ENCODE results near the gene C10orf71. TPM values are rescaled to one million over a fixed set of nuclear protein-coding genes. Genes with fewer than 3 reads are reported as not detected.

Gene C10orf71
- total and polyA plus RNA-seq, 4 donors: not detected

DNA sequence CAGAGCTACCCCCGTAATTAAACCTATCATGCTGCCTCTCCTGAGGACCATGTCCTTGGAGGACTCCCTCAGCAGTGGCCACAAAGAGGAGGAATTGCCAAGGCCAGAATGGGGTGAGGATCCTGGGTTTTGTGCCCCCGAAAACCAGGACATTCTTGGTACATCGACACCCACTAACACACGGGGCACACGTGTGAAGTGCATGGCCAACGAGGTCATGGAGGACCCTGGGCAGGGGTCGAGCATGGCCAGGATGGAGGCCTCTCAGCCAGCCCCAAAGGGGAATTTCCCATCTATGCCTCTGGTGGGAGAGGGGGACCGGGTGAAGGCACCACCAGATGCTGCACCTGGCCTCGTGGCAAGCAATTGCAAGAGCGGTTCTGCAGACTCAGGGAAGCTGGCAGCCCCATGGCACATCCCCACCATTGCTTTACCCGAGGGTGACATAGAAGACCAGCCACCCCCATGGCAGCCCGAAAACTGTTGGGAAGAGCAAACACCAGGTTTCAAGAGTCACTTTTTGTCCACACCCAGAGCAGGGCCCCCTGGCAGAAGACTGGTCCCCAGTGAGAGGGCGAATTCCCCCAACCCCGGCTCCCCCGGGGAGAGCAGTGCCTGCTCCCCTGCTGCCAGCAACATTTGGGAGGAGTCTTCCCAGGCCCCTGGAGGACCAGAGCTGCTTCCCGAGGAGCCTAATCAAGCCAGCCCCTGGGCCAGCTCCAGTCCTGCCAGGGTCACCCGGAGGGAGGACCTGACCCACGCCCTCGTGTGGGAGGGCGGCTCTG, 26.4 kb downstream of the C10orf71 start:
- DNase-seq (no peak), ATAC-seq (ENCODE audit: insufficient read depth, low FRiP score) (no peak)
- Histone ChIP-seq H3K9me3 (ENCODE audit: control insufficient read depth in 4 of 4, insufficient read depth in 3 of 4, low read length in 3 of 4) (peaks cover 0 to 2% (median 0%) of the 10 kb centered on the region in 4 donors), H3K4me3 (no peak overlapping the region), H3K4me1 (ENCODE audit: control insufficient read depth in 5 of 5, insufficient read depth in 5 of 5, low read length in 5 of 5) (peaks cover 0 to 4% (median 0%) of the 10 kb centered on the region in 5 donors), H3K27ac (ENCODE audit: low read depth in 1 of 2, low read length in 1 of 2) (no peak overlapping the region), H3K9ac (ENCODE audit: insufficient read depth in 1 of 2, low read length in 2 of 2) (no peak overlapping the region), H3K27me3 (ENCODE audit: control insufficient read depth in 3 of 3, insufficient read depth in 3 of 3, low read length in 2 of 3) (no peaks in the 10 kb centered on the region), H3K36me3 (ENCODE audit: control insufficient read depth in 4 of 4, insufficient read depth in 4 of 4, low read length in 4 of 4) (no peaks in the 10 kb centered on the region)
- WGBS, 2 donors: 89 to 92% methylated on average over 20 of the region's 20 CpGs
- TF ChIP-seq CTCF (IDR thresholded peaks at IDR 0.05; ENCODE audit: control extremely low read depth, extremely low read depth): no peak

DNA sequence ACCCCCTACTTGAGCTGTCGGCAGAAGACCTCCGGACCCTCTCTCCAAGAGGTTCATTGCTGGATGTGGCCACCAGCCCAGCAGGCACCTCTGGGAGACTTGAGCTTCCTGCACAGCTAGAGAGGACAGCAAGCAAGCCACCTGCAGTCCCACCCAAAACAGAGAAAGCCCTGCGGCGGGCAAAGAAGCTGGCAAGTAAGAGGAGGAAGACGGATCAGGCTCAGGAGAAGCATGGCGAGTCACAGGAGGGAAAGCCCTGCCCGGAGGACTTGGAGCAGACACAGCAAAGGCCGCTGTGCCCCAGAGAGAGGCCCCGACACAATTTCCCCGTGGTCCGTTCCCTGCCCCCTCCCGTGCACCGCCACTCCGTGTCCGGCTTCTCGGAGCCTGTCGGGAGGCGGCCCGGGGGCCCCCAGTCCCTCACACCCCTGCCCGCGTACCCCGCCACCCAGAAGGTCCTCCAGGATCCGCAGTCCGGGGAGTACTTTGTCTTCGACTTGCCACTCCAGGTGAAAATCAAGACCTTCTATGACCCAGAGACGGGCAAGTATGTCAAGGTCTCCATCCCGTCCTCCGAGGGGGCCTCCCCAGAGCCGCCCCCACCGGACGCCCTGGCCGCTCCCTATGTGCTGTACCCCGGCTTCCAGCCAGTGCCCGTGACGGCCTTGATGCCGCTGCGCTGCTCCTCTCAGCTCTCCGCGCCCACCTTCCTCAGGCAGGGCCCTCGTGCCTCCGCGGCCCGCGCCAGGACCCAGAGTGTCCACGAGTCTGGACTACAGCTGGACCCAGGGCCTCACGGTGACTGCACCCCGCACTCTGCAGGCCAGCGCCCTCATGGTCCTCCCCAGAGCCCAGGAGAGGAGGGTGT, 27.2 kb downstream of the C10orf71 start:
- H3K4me1 ChIP-seq (ENCODE audit: control insufficient read depth in 5 of 5, insufficient read depth in 5 of 5, low read length in 5 of 5): peaks cover 0 to 4% (median 0%) of the 10 kb centered on the region in 5 donors
- 93 to 96% methylated on average over 47 to 48 of the region's 48 CpGs for WGBS, 2 donors
- H3K27ac ChIP-seq (ENCODE audit: low read depth in 1 of 2, low read length in 1 of 2): no peak overlapping the region
- ATAC-seq (ENCODE audit: insufficient read depth, low FRiP score) (no peak), DNase-seq (no peak)
- H3K4me3 ChIP-seq: no peak overlapping the region
- H3K27me3 ChIP-seq (ENCODE audit: control insufficient read depth in 3 of 3, insufficient read depth in 3 of 3, low read length in 2 of 3): no peaks in the 10 kb centered on the region
- no peak overlapping the region for H3K9ac ChIP-seq (ENCODE audit: insufficient read depth in 1 of 2, low read length in 2 of 2)
- peaks cover 0 to 2% (median 0%) of the 10 kb centered on the region in 4 donors for H3K9me3 ChIP-seq (ENCODE audit: control insufficient read depth in 4 of 4, insufficient read depth in 3 of 4, low read length in 3 of 4)
- no peaks in the 10 kb centered on the region for H3K36me3 ChIP-seq (ENCODE audit: control insufficient read depth in 4 of 4, insufficient read depth in 4 of 4, low read length in 4 of 4)
- no peak for TF ChIP-seq CTCF (IDR thresholded peaks at IDR 0.05; ENCODE audit: control extremely low read depth, extremely low read depth)

DNA sequence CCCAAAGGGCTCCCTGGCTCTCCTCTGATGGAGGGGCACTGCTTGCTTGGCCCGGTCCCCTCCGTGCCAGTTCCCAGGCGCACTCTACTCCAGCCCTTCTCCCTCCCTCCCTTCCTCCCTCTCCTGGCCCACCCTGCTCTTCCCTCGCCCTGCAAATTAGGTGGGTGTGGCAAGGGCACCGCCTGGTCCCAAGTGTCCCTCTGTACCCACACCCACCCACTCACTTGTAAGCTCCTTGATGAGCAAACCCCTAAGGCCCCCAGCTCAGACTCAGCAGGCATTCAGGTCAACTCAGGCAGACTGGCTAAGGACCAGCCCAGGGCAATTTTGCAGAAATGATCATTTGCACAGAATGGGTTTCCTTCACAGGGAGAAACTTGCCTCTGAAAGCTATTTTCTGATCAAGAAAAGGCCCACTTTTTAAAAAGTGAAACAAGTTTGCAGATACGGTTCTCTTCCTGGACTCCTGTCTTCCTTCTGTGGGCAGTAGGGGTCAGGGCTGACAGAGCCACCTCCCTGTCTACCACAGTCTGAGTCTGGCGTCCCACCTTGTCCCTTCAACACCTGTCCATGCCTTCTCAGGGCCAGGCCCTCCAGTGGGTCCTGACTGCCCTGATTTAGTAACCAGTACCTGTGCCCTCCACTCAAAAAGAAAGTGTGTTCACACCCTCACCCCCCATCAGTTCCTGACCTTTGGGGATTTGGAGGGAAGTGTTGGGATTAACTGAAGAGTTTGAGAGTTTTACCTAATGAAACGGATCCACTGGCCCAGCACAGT, 28.3 kb downstream of the C10orf71 start:
- DNase-seq: no peak
- 85 to 92% methylated on average over 8 of the region's 8 CpGs for WGBS, 2 donors
- ATAC-seq (ENCODE audit: insufficient read depth, low FRiP score): no peak
- Histone ChIP-seq H3K4me1 (ENCODE audit: control insufficient read depth in 5 of 5, insufficient read depth in 5 of 5, low read length in 5 of 5) (peaks cover 0 to 4% (median 0%) of the 10 kb centered on the region in 5 donors), H3K9me3 (ENCODE audit: control insufficient read depth in 4 of 4, insufficient read depth in 3 of 4, low read length in 3 of 4) (peaks cover 0 to 2% (median 0%) of the 10 kb centered on the region in 4 donors), H3K9ac (ENCODE audit: insufficient read depth in 1 of 2, low read length in 2 of 2) (no peak overlapping the region), H3K27ac (ENCODE audit: low read depth in 1 of 2, low read length in 1 of 2) (no peak overlapping the region), H3K27me3 (ENCODE audit: control insufficient read depth in 3 of 3, insufficient read depth in 3 of 3, low read length in 2 of 3) (no peaks in the 10 kb centered on the region), H3K4me3 (no peak overlapping the region), H3K36me3 (ENCODE audit: control insufficient read depth in 4 of 4, insufficient read depth in 4 of 4, low read length in 4 of 4) (no peaks in the 10 kb centered on the region)
- TF ChIP-seq CTCF (IDR thresholded peaks at IDR 0.05; ENCODE audit: control extremely low read depth, extremely low read depth): no peak
